ENCODE data around the gene GNB1L.

The GNB1L gene

DNA sequence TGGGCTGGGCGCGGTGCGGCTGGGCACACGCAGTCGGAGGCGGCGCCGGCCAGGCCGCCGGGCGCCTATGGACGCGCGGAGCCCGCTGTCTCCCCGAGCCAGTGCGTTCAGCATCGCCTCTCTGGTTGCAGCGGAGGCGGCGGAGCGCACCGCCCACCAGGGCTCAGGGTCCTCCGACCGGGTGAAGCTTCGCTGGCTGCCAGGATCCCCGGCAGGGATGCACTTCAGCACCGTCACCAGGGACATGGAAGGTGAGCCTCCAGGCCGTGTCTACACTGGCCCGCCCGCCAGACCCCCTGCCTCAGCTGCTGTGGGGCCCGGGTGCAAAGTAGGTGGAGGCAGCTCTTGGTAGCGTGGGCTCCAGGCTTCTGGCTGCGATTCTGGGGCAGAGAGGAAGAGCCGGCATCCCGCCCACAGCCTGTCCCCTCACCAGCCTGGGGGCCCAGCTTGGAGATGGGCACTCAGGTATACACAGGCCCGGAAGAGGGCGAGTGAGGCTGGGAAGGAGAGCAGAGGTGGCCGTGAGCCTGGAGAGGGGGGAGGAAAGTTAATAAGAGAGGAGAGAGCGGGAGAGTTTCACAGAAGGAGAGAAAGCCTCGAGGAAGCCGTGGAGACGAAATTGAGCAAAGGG, 95.1 kb downstream of the GNB1L start:
- no peak for DNase-seq

- no peak for DNase-seq
Measured at GRCh38 chr22:19758896-19759426, 95.7 kb downstream of the GNB1L start.

GRCh38 chr22:19757985-19758895, 96.4 kb downstream of the GNB1L start:
- no peak for DNase-seq

DNA sequence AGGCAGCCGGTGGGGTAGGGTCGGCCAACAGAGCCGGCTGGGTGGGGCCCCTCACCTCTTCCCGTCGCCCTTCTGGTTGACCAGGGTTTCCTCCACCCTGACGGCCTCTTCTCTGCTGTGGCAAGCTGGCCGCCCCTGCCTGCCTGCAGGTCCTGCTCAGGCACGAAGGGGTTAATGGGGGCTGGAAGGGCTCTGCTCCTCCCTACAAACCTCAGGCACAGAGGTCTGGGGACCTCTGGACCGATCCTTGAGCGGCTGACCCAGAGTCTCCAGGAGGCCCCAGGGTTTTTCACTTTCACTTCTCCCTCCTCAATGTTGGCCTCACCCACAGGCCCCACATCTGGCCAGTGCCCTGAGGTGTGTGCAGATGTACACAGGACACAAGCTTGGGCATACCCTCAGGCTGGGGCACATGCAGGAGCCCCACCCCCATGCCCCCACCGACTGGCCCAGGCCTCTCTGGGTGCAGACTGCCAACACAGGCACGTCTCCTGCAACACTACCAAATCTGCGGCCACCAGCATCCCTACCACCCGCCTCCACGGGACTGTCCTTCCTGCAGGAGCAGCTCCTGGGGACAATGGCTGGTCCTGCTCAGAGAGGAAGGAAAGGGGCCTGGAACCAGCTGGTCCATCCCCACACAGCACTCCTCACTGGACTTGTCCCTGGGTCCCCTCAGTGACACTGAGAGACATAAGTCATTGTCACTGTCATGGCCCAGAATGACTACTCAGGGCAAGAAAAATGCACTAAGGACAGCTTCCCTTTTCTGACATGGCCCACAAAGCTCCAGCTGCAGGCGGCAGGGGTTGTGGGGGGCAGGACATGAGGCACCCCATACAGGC, 97.3 kb downstream of the GNB1L start:
- no peak for DNase-seq

GRCh38 chr22:19756288-19757128, 98.2 kb downstream of the GNB1L start:
- DNase-seq, result peak; percentile 73

- DNase-seq, result no peak
Measured at GRCh38 chr22:19755722-19756287, 98.9 kb downstream of the GNB1L start.

DNA sequence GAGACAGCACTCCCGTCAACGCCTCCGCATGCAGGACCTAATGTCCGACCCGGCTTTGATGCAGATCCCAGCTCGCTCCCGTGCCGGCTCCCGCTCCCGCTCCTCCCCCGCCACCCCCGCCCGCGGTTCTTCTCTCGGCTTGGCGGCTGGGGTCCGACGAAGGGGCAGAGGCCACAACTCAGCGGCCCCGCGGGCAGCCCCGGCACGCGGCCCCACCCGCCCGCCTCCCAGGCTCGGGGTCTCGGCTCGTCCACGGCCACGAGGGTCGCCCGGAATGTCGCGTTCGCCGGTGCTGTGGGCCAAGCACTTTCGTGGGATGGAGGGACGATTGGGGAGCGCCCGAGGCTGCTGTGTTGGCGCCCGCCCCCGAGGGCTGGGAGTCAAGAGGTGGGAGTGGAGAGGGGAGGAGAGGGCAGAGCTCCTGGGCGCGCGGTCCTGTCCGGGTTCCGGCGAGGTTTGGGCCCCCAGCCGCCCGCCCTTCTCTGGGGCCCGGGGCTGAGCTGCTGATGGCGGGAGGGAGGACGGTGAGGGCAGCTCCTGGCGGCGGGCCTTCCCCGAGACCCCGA, 99.4 kb downstream of the GNB1L start:
- no peak for DNase-seq

GRCh38 chr22:19754701-19755144, 100.0 kb downstream of the GNB1L start:
- DNase-seq, result no peak

DNA sequence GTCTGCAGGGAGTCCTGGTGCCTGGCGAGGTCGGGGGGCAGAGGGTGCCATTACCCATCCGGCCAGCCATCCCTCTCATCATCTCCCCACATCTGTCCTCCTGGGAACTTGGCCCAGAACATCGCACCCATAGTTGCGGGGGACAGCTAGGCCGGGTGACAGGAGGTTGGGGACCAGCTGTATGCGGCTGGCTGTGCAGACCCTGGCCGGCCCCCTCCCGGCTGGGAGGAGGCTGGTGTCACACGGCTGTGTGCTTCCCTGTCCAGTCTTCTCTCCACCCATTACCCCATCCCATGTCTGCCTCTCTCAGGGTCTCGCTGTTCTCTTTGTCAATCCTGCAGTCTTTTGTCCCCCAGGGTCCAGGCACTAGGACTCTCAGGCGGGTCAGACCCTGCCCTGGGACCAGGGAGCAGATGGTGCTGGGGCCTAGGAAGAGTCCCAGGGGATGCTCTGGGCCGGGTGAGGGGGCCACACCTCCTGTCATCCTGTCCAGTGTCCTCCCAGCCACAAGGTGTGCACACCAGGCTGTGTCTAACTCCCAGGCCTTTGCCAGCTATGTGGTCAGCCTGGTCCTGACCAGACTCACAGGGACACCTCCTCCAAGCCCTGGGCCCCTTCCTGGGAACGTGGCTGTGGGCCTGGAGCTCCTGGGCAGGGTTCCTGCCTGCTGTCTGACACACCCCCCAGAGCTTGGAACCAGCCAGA, 100.5 kb downstream of the GNB1L start:
- no peak for DNase-seq

DNA sequence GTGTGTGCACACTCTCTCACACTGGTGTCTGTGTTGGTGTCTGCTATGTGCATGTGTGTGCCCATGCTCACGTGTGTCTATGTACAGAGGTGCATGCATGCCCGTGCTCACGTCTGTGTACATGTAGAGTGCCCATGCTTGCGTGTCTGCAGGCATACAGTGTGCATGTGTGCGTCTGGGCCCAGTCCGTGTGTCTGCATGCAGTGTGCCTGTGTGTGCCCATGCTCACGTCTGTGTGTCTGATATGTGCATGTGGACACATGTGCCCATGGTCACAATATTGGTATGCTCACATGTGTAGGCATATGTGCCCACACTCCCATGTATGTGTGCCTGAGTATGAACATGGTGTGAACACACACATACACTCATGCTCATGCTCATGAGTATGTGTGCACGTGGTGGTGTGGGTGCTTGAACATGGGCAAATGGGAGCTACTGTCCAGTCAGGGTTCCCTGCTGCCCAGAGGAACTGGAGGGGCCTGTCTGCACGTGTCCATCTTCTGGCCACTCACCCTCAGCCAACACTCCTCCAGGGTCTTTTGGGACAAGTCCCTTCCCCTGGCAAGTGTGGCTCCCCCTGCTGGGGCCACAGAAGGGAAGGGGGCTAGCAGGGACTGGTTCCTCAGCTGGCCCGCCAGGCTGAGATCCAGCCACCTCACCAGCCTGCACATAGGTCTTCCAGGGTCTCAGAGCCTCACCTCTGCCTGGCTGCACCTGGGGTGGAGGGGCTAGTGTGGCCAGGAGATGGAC, 101.4 kb downstream of the GNB1L start:
- DNase-seq, result no peak

- DNase-seq, result no peak
Measured at GRCh38 chr22:19751497-19752245, 103.0 kb downstream of the GNB1L start.

DNA sequence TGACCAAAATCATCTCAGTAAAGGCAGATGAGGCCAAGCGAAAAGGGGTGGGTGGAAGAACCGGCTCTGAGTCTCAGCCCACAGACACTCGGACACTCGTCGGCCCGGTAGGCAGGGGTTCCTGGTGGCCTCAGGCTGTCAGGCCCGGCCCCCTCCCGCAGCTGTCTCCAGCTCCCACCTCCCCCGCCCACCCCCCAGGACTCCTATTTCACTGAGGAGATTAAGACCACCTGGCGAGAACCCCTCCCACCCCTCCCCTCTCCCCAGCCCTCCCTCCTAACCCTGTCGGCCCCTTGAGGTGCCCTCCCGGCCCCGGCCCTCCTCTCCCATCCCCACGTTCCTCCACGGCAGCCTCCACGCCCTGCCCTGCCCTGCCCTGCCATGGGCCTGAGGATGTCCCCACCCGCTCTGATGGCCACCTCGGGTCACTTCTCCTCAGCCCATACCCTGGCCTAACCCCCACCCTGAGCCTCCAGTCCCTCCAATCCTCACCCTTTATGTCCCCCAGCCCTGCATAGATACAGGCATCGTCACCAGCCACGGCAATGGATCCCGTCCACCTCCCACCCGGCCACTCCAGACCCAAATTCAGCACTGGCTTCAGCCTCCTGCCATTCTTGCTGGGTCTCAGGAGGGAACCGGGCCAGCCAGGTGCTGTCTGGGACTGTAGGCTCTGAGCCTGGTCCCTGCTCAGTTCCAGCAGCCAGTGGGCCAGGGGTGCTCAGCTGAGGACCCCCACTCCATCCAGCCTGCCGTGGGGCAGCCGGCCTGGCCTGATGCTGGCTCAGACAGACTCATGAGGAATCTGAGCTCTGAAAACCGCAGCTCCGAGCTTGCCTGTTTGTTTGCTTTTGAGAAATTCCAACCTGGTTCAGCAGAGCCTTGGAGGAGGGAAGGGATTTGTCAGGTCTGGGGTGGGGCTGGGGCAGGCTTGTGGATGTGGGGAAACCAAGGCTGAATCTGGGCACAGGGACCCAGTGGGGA, 103.9 kb downstream of the GNB1L start:
- no peak for DNase-seq

DNA sequence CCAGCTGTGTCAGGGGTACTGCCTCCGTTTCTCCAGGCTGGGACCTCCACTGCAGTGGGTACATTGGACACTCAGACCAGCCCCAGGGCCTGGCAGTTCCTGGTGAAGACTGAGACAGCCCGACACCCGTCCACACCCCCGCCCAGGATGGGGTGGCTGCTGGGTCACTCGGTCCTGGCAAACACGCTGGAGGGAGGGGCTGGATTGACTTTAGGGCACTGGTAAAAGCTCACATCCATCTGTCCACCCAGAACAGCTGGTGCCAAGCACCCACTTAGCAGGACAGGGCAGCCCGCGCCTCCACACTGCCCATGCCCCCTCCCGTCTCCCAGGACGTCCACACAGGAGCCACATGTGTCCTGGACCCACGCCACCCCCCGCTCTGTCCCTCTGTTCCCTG, 104.8 kb downstream of the GNB1L start:
- DNase-seq, result no peak

GRCh38 chr22:19748991-19749664, 105.5 kb downstream of the GNB1L start:
- DNase-seq, result no peak

- DNase-seq, result no peak
Measured at GRCh38 chr22:19748139-19748538, 106.5 kb downstream of the GNB1L start.

DNA sequence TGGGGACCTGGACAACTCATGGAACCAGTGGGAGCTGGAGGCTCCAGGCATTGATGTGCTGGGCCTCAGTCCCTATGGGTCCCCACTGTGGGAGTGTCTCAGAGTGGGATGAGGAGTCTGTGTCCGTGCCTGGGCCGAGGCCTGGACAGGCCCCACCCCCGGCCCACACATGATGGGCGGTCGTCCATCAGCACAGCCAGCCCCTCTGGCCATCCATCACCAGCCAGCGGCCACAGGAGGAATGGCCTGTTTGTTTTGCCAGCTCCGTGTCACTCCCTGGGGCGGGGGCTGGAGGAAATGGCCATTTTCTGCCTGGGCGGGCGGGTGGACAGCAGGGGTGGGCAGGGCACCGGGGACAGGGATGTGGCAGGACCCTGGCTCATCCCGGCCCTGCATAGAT, 107.1 kb downstream of the GNB1L start:
- DNase-seq, result no peak

- DNase-seq, result no peak
Measured at GRCh38 chr22:19746726-19747125, 107.9 kb downstream of the GNB1L start.
